Mammary epithelial cell (primary cell): ENCODE measurements around the gene CFAP251.

Source experiments
- CTCF ChIP-seq, 2 donors: IDR thresholded peaks in 1 of 2; conservative IDR thresholded peaks in 1 of 2; 2 replicates each; pipeline ENCODE4 v1.5.1; 2011 to 2012; ENCODE audit warnings: inconsistent platforms in 2 of 2, low read length in 2 of 2, mild to moderate bottlenecking in 2 of 2, control low read depth in 1 of 2, low read depth in 1 of 2; ENCODE audit not compliant: insufficient read depth in 1 of 2; ENCODE audit errors: extremely low read depth in 1 of 2
- EZH2 ChIP-seq: IDR thresholded peaks from 2 replicates; pipeline ENCODE4 v1.6.1; 2012; ENCODE audit warnings: low read length, inconsistent platforms, borderline replicate concordance

GRCh38 chr12:121889274-121889624 is 29.1 kb upstream of the CFAP251 start:
- no peak for TF ChIP-seq CTCF (conservative IDR thresholded peaks at IDR 0.05 in 1 of 2, IDR thresholded peaks at IDR 0.05 in 1 of 2; ENCODE audit: extremely low read depth in 1 of 2, insufficient read depth in 1 of 2, low read depth in 1 of 2, low read length in 2 of 2)
- no peak for TF ChIP-seq EZH2
